ENCODE results near the gene POLG.

POLG gene

DNA sequence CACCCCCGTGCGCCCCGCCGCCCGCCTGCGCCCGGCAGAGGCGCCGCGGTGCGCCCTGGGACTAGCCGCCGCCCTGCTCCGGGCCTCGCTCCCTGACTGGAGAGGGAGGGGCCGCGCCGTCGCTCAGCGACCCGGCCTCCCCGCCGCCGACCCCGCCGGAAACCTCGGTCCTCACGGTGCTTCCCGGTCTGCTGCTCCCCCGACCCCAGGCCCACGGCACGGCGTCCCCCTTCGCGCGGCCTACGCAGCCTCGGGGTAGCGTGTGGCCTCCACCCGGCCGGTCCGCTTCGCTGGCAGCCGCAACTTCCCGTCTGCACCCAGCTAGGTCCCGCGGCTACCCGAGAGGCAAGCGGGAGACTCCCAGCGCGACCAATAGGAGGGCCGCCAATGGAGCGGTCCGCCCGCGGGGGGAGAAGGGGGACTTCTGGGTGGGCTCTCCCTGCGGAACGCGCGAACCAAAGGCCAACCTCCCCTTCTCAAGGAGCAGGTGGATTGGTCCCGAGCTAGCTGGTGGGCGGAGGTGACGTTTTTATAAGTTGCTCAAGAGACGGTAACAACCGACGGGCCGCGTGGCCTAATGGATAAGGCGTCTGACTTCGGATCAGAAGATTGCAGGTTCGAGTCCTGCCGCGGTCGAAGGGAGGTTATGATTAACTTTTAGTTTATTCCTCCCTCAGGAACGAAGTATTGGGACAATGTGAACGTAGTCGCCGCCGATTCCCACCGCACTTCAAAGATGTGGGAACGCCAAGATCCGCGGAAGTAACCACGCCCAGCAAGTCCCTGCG is at the start of gene POLG:
POLG (minus strand) TSS at position 315 of the 788 bp plus-strand sequence. CDS start 1,070 bp downstream, outside the sequence.
- peak within 1 kb of the TSS; percentile 89 for H3K4me3 ChIP-seq
- H3K4me1 ChIP-seq = peaks cover 62% of the 10 kb centered on the region
- peak within 1 kb of the TSS; percentile 98 for H3K27ac ChIP-seq
- peaks cover 38% of the 10 kb centered on the region for H3K36me3 ChIP-seq
- peak within 1 kb of the TSS; percentile 96 for H3K4me2 ChIP-seq
- no peaks in the 10 kb centered on the region for H3K9me3 ChIP-seq
- peaks cover 48% of the 10 kb centered on the region for H4K20me1 ChIP-seq
- TF ChIP-seq Cebpa-rat (IDR thresholded peaks at IDR 0.05) = peak; percentile 39; the same call in 1 of the 2 replicates
- H3K27me3 ChIP-seq = no peaks in the 10 kb centered on the region
- peak within 1 kb of the TSS; percentile 96 for H3K9ac ChIP-seq

DNA sequence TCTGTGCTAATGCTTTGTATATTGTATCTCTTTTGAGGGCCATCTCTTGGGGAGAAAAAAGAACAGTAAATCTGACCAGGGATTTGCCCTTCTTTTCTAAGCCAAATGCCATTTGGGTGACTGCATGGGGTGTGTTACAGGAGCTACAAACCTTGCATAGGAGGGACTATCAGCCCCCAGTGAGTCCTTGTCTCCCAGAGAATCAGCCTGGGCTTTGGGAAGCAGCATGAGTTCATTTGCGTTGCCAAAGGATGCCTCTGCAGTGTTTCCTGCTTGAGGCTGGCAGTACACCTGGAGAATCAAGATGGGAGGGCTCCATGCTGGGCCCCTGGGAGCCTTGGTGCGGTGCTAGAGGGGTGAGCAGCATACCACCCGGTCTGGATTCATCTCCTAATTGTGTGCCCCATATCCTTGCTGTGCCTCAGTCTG is 49.6 kb upstream of the POLG start:
- peaks cover 4% of the 10 kb centered on the region for H3K9me3 ChIP-seq
- H3K36me3 ChIP-seq = no peaks in the 10 kb centered on the region
- peaks cover 29% of the 10 kb centered on the region for H3K4me1 ChIP-seq
- no peak overlapping the region for H3K4me3 ChIP-seq
- TF ChIP-seq Cebpa-rat (IDR thresholded peaks at IDR 0.05) = no peak
- H4K20me1 ChIP-seq = no peaks in the 10 kb centered on the region
- no peak overlapping the region for H3K4me2 ChIP-seq
- H3K9ac ChIP-seq = no peak overlapping the region
- H3K27me3 ChIP-seq = peaks cover 15% of the 10 kb centered on the region
- H3K27ac ChIP-seq = no peak overlapping the region

DNA sequence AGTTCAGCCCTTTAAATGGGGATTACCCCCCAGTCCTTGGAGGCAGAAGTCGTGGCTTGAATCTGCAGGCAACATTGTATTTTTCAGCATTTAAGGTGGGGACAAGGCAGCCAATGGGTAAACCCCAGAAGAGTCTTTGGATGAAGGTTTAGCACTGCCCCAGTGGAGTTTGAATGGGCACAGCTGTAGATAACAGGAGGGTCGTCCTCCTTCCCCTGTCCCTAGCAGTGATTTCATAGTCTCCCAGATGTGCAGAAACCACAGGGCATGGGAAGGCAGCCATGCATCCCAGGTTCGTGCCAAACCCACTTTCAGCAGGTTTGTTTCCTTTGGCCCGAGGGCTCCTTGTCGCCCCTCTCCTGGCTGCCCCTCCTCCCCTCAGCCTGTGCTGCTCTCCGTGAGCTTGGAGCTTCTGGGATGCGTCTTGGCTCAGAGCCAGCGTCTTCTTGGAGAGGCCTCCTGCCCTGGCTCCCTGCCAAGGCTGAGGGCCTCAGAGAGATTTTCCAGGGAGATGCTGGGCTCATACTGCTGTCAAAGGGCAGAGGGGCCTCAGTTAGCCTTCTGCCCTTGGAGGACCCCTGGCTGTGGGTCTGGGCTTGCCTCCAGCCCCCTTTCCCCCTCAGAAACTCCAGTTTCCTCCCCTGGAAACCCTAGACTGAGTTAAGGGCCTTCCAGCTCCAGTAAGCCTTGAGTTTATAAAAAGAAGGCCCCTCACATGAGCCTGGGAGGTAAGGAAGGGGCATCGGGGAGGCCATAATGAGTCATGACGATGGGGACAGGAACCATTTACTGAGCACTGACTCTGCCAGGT is 48.9 kb upstream of the POLG start:
- H3K9ac ChIP-seq = no peak overlapping the region
- peaks cover 21% of the 10 kb centered on the region for H3K27me3 ChIP-seq
- TF ChIP-seq Cebpa-rat (IDR thresholded peaks at IDR 0.05) = no peak
- no peaks in the 10 kb centered on the region for H4K20me1 ChIP-seq
- no peak overlapping the region for H3K4me3 ChIP-seq
- H3K4me1 ChIP-seq = peaks cover 23% of the 10 kb centered on the region
- H3K27ac ChIP-seq = no peak overlapping the region
- no peaks in the 10 kb centered on the region for H3K36me3 ChIP-seq
- peaks cover 10% of the 10 kb centered on the region for H3K9me3 ChIP-seq
- no peak overlapping the region for H3K4me2 ChIP-seq

DNA sequence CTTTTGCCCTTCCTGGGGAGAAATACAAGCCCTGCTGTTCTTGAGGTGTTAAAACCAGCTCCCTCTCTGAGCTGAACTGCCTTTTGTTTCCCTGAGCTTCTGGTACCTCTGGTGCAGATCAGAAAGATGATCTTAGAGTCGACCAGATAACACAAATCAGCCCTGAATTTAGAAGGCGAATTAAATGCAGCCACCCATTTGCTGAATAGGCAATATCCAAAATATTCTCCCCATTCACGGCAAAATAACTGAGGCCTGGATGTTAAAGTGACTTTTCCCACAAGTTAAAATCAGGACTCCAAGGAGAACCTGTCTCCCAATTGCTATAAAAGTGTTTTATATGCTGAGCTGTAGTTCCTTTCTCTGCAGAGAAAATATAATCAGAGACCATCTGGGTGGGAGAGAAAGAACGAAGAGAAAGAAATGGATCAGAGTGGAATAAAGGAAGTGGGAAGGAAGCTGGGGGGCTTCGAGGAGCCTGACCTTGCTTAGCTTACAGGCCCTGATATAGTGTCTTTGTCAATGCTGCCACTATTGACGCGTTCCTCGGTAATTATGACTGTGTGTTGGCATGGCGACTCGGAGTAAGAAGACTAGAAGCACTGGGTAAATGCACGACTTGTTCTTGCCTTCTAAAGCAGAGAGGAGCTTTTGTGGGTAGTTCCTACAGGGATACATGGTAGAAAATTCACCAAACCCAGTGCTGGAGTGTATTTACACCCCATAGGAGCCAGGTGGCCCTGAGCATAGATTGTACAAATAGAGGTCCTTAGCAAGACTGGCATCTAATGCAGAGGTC is 47.5 kb upstream of the POLG start:
- Histone ChIP-seq H3K4me1 (peaks cover 15% of the 10 kb centered on the region), H3K9me3 (peaks cover 24% of the 10 kb centered on the region), H3K36me3 (no peaks in the 10 kb centered on the region), H3K9ac (no peak overlapping the region), H3K27ac (no peak overlapping the region), H3K4me3 (no peak overlapping the region), H3K27me3 (peaks cover 36% of the 10 kb centered on the region), H3K4me2 (no peak overlapping the region), H4K20me1 (no peaks in the 10 kb centered on the region)
- TF ChIP-seq Cebpa-rat (IDR thresholded peaks at IDR 0.05) = no peak

DNA sequence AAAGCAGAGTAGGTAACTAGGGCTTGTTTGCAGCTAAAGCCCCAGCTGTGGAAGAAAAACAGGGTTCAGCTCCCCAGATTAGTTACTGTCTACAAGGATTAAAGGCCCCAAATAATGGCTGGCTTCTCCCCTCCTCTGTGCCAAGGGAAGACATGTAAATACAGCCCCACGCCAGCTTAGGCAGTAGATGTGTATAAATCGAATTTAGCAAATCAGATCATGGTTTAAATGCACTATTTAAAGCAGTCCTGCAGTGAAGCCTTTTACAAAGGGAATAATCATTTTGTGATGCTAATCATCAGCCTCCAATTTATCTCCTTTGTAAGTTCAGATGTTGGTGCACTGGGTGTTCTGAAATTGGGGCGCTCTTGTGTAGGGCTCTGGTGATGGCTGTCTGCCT is 46.7 kb upstream of the POLG start:
- H3K4me1 ChIP-seq = peaks cover 15% of the 10 kb centered on the region
- H3K9ac ChIP-seq = no peak overlapping the region
- no peaks in the 10 kb centered on the region for H4K20me1 ChIP-seq
- no peaks in the 10 kb centered on the region for H3K36me3 ChIP-seq
- H3K4me3 ChIP-seq = no peak overlapping the region
- H3K9me3 ChIP-seq = peaks cover 24% of the 10 kb centered on the region
- TF ChIP-seq Cebpa-rat (IDR thresholded peaks at IDR 0.05) = no peak
- no peak overlapping the region for H3K4me2 ChIP-seq
- H3K27me3 ChIP-seq = peaks cover 43% of the 10 kb centered on the region
- H3K27ac ChIP-seq = no peak overlapping the region

DNA sequence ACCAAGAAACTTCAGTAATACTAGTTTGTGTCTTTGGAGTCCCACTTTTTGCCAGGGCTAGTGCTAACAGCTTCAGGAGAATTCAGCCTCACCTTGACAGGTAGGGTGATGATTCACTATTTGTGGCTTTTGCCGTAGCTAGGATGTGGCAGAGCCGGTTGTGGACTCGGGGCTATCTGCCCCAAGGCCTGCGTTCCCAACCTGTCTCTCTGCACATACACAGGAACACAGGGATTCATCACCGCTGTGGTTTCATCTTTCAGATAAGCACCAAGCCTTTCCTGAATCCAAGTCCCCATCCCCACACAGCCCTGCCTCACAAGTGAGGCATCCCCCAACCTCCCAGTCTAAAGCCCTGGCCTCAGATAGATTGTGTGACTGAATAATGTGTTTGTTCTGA is 45.2 kb upstream of the POLG start:
- Histone ChIP-seq H3K27ac (no peak overlapping the region), H3K27me3 (peaks cover 58% of the 10 kb centered on the region)

DNA sequence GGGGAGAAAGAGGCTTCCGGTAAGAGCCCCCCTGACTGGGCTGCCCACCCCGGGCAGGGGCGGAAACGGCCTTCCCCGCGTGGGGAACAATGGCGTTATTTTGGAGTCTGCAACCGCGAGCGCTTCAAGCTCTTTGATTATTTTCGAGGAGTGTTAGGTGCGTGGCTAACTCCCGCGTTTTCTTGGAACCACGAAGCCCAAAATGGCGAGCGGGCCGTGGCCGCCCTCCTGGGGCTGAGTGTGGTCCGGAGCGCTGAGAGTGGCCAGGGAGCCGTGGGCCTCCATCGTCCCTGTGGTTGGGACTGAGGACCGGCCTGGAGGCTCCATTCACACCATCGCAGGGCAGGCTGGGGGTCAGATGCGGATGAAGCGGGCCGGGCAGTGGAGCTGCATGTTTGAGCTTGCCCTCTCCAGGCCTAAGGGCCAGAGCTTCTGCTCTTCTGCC is 44.6 kb upstream of the POLG start:
- H3K27me3 ChIP-seq = peaks cover 63% of the 10 kb centered on the region

More for the DNA sequence above, 45.2 kb upstream of the POLG start:
- Histone ChIP-seq H3K4me2 (peak overlapping the region; percentile 24; the same call in 1 of the 2 replicates), H3K9me3 (peaks cover 24% of the 10 kb centered on the region), H3K36me3 (no peaks in the 10 kb centered on the region), H3K4me1 (peaks cover 7% of the 10 kb centered on the region; the same call in 1 of the 2 replicates), H3K4me3 (no peak overlapping the region), H4K20me1 (peaks cover under 1% of the 10 kb centered on the region; the same call in 1 of the 2 replicates), H3K9ac (no peak overlapping the region)
- no peak for TF ChIP-seq Cebpa-rat (IDR thresholded peaks at IDR 0.05)

DNA sequence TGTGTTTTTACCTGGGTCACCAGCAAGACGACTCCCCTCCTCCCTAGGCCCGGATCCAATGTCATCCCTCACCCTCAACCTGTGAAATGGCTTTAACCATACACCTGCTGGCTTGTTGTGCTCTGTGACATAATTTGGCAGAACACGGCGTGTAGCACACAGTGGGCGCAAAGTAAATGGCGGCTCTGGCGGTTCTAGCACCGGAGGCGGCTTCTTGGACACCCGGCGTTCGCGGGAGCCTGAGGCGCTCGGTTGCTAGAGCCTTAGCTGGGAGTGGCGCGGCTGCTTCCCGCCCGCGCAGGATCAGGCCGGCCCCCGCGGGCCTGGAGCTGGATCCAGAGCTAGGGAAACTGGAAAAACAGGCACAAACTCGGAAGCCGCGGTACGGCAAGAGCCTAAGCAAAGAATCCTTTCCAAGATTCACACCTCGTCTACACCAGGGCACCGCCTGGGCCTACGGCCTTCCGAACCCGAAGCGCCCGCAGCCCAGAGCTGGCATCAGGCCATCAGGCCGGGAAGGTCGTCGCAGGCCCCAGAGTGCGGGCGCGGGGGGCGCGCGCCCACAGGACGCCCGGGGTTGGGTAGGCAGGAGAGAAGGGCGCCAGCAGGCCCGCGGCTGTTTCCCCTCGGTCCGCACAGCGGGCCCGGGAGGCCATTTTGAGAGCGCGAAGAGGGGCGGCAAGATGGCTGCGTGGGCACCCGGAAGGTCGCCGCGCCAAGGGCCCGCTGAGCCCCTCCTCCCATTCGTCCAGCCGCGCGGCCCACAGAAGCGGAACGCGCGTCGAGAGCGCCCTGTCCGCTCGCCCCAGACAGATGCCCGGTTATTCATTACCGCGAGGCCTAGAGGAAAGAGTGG is 43.9 kb upstream of the POLG start:
- peaks cover 24% of the 10 kb centered on the region for H3K9me3 ChIP-seq
- no peak for TF ChIP-seq Cebpa-rat (IDR thresholded peaks at IDR 0.05)
- H3K27me3 ChIP-seq = peaks cover 71% of the 10 kb centered on the region
- H3K4me1 ChIP-seq = peaks cover 7% of the 10 kb centered on the region; the same call in 1 of the 2 replicates
- H4K20me1 ChIP-seq = peaks cover 10% of the 10 kb centered on the region; the same call in 1 of the 2 replicates
- no peaks in the 10 kb centered on the region for H3K36me3 ChIP-seq
- no peak overlapping the region for H3K9ac ChIP-seq
- no peak overlapping the region for H3K4me2 ChIP-seq
- H3K4me3 ChIP-seq = no peak overlapping the region
- no peak overlapping the region for H3K27ac ChIP-seq

More for the DNA sequence above, 44.6 kb upstream of the POLG start:
- Histone ChIP-seq H3K27ac (no peak overlapping the region), H3K9me3 (peaks cover 24% of the 10 kb centered on the region), H3K9ac (no peak overlapping the region), H3K36me3 (no peaks in the 10 kb centered on the region), H3K4me2 (no peak overlapping the region), H3K4me3 (no peak overlapping the region), H3K4me1 (peaks cover 7% of the 10 kb centered on the region; the same call in 1 of the 2 replicates), H4K20me1 (peaks cover 6% of the 10 kb centered on the region; the same call in 1 of the 2 replicates)
- no peak for TF ChIP-seq Cebpa-rat (IDR thresholded peaks at IDR 0.05)
